Adrenal gland (tissue), 5 donors: ENCODE results near the gene TMEM132A.

Experiments used
- CTCF ChIP-seq, 6 experiments: fragments of 450-650 bp in 4 of 6; fragments of 200-600 bp in 2 of 6; sonication (generic) in 1 of 6; IDR thresholded peaks; 1 replicate in 5 of 6; 2 replicates in 1 of 6; pipeline versions ENCODE4 v1.5.1 to v1.8.0; 2016 to 2021; ENCODE audit warnings: antibody characterized with exemption in 6 of 6, mild to moderate bottlenecking in 2 of 6, moderate library complexity in 1 of 6
- POLR2A ChIP-seq, 2 donors: fragments of 450-650 bp; IDR thresholded peaks; one replicate each; pipeline ENCODE4 v1.6.1; 2017; ENCODE audit warnings: antibody characterized with exemption in 2 of 2, mild to moderate bottlenecking in 2 of 2, moderate library complexity in 1 of 2
- donor health status: DM: no; HTN: no; CAD: no.

GRCh38 chr11:60919320-60919719 lies 4.9 kb upstream of the TMEM132A start:
- no peak for TF ChIP-seq POLR2A (IDR thresholded peaks at IDR 0.05)
- TF ChIP-seq CTCF (IDR thresholded peaks at IDR 0.05), result no peak
